ENCODE results near the gene LMF1. TPM values are rescaled to one million over a fixed set of nuclear protein-coding genes. Genes with fewer than 3 reads are reported as not detected.

The LMF1 gene
- total and polyA plus RNA-seq, 2 of the 4 experiments (the other 2 are of a cell fraction) = 7.7 to 13.1 TPM

DNA sequence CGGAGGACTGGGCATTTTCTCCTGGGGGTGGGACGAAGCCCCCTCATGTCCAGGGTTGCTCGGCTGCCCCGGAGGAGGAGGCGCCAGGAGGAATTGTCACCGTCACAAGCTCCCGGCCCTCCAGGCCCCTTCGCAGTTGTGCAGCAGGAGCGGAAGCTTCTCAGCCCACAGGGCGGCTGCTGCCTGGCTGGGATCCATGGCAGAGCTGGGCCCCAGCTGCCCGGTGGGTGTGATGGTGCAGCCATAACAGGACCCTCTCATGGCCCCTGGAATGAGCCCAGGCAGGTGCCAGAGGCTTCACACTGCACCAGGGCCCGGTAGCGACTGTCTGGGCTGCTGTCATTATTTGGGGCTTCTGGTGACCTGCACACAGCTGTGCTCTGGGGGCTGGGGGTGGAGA, 115.3 kb downstream of the LMF1 start:
- in situ Hi-C loops (cut with MboI; ENCODE audit: low sequenced_read_pairs) (no loop called here), dilution Hi-C loops (cut with HindIII; ENCODE audit: low sequenced_read_pairs, unreplicated experiment) (no loop called here), intact Hi-C loops (cut with micrococcal nuclease) (no loop called here)
- no peak overlapping the region for H2AFZ ChIP-seq (replicated peaks; ENCODE audit: low read length, poor library complexity)
- peaks cover 20% of the 10 kb centered on the region for H3K9me3 ChIP-seq (ENCODE audit: control insufficient read depth, insufficient read depth, low read length)
- H2AK5ac ChIP-seq (ENCODE audit: low read depth, low read length) = no peak overlapping the region
- no peak for TF ChIP-seq FOS (IDR thresholded peaks at IDR 0.05; ENCODE audit: low read depth, low read length)
- TF ChIP-seq CHD1 (IDR thresholded peaks at IDR 0.05; ENCODE audit: low read depth, low read length) = no peak
- no peak for TF ChIP-seq SMC3 (IDR thresholded peaks at IDR 0.05; ENCODE audit: low read depth, low read length)
- no peak overlapping the region for H3K23ac ChIP-seq (ENCODE audit: low read depth, low read length)
- H4K20me1 ChIP-seq (ENCODE audit: insufficient read depth, low read length) = no peaks in the 10 kb centered on the region
- H4K5ac ChIP-seq (ENCODE audit: low read depth, low read length) = no peak overlapping the region
- H4K8ac ChIP-seq (ENCODE audit: low read depth in 2 of 2, low read length in 2 of 2) = no peak overlapping the region
- ChIA-PET POLR2A (ENCODE audit: unreplicated experiment) (no interaction called here), CTCF (no interaction called here)
- H3K56ac ChIP-seq (ENCODE audit: extremely low read depth, insufficient read depth, low read length) = no peak overlapping the region
- H2BK120ac ChIP-seq (ENCODE audit: low read depth, low read length) = no peak overlapping the region
- H3K4me3 ChIP-seq (ENCODE audit: insufficient read depth, low read depth, low read length) = no peak overlapping the region
- H3K4me1 ChIP-seq (ENCODE audit: control insufficient read depth, insufficient read depth, low read length) = no peaks in the 10 kb centered on the region
- no peaks in the 10 kb centered on the region for H3K9me1 ChIP-seq (ENCODE audit: insufficient read depth, low read length)
- H2BK20ac ChIP-seq (ENCODE audit: low read depth, low read length) = no peak overlapping the region
- WGBS, 2 experiments (ENCODE audit: extremely low coverage in 2 of 2, insufficient read length in 1 of 2) = 96% methylated on average over 9 of the region's 13 CpGs; no CpG with 5 or more reads in 1 of the 2 experiments
- H2BK15ac ChIP-seq (ENCODE audit: low read depth, low read length) = no peak overlapping the region
- no peak overlapping the region for H3K14ac ChIP-seq (replicated peaks; ENCODE audit: low read depth, low read length)
- no peaks in the 10 kb centered on the region for H3K79me1 ChIP-seq (ENCODE audit: low read depth in 1 of 2, low read length in 2 of 2)
- no peak for ATAC-seq (ENCODE audit: low read depth)
- no TSS peak for BruUV-seq (replicated peaks)
- no peak overlapping the region for H3K9ac ChIP-seq (ENCODE audit: low read depth, low read length)
- H2AK9ac ChIP-seq (replicated peaks; ENCODE audit: low read depth, low read length, poor library complexity) = no peak overlapping the region
- H2BK5ac ChIP-seq (ENCODE audit: low read depth, low read length, poor library complexity, severe bottlenecking) = no peak overlapping the region
- no peak overlapping the region for H3K27ac ChIP-seq (ENCODE audit: insufficient read depth, low read length)
- no peaks in the 10 kb centered on the region for H3K27me3 ChIP-seq (ENCODE audit: control insufficient read depth, insufficient read depth, low read length)
- H3K18ac ChIP-seq (ENCODE audit: low read depth, low read length) = no peak overlapping the region
- H3K4ac ChIP-seq (ENCODE audit: low read depth, low read length) = no peak overlapping the region
- no peak overlapping the region for H4K91ac ChIP-seq (ENCODE audit: insufficient read depth, low read depth, low read length)
- no peaks in the 10 kb centered on the region for H3K36me3 ChIP-seq (ENCODE audit: control insufficient read depth, insufficient read depth, low read length)
- DNase-seq = no peak
- no peak overlapping the region for H3K4me2 ChIP-seq (ENCODE audit: low read depth, low read length)
